HG03520 (cell line): Measurements from ENCODE around the gene EIF2B5.
A peak's percentile ranks its signal among the peaks of the same experiment; 100 is the strongest.
"Not testable (repeated sequence)": the region's sequence is repeated elsewhere in the genome, so short reads cannot be mapped to it uniquely, and the experiment has no call there.

Experiments used
- ATAC-seq: cut with Tn5 transposase; IDR thresholded peaks from one replicate; pipeline ENCODE4 v1.9.1; 2021; ENCODE audit warnings: mild to moderate bottlenecking, moderate library complexity; ENCODE audit not compliant: unreplicated experiment

The EIF2B5 gene

GRCh38 chr3:184145111-184145524, 10.0 kb downstream of the EIF2B5 start:
- no peak for ATAC-seq

GRCh38 chr3:184145751-184146270, 10.7 kb downstream of the EIF2B5 start:
- no peak for ATAC-seq

- no peak for ATAC-seq
These were observed 12.9 kb downstream of the EIF2B5 start for GRCh38 chr3:184148076-184148475.

GRCh38 chr3:184149123-184149522, 14.0 kb downstream of the EIF2B5 start:
- no peak for ATAC-seq

GRCh38 chr3:184149770-184150169, 14.6 kb downstream of the EIF2B5 start:
- ATAC-seq: not testable (repeated sequence)

GRCh38 chr3:184154885-184155643, 19.9 kb downstream of the EIF2B5 start, which contains the start of gene DVL3:
DVL3 (plus strand) TSS chr3:184155377; CDS start chr3:184155636, 259 bp downstream.
- ATAC-seq: peak; percentile 67

GRCh38 chr3:184155644-184156521, 20.7 kb downstream of the EIF2B5 start:
- ATAC-seq: peak; percentile 33

- ATAC-seq: no peak
These were observed 21.4 kb downstream of the EIF2B5 start for GRCh38 chr3:184156522-184156955.

GRCh38 chr3:184157206-184157605, 22.0 kb downstream of the EIF2B5 start:
- ATAC-seq: no peak

GRCh38 chr3:184158404-184158803, 23.2 kb downstream of the EIF2B5 start:
- ATAC-seq: no peak

- ATAC-seq: no peak
These were observed 25.3 kb downstream of the EIF2B5 start for GRCh38 chr3:184160456-184160855.

GRCh38 chr3:184162571-184163070, 27.5 kb downstream of the EIF2B5 start:
- ATAC-seq: not testable (repeated sequence)

GRCh38 chr3:184164648-184165330, 29.6 kb downstream of the EIF2B5 start:
- no peak for ATAC-seq

- no peak for ATAC-seq
These were observed 30.4 kb downstream of the EIF2B5 start for GRCh38 chr3:184165543-184165942.

GRCh38 chr3:184166671-184167070, 31.5 kb downstream of the EIF2B5 start:
- ATAC-seq: no peak

- ATAC-seq: no peak
These were observed 32.6 kb downstream of the EIF2B5 start for GRCh38 chr3:184167786-184168185.

- ATAC-seq: no peak
These were observed 33.4 kb downstream of the EIF2B5 start for GRCh38 chr3:184168363-184169120.

- no peak for ATAC-seq
These were observed 35.0 kb downstream of the EIF2B5 start for GRCh38 chr3:184169896-184170875.

GRCh38 chr3:184171562-184171961, 36.4 kb downstream of the EIF2B5 start:
- ATAC-seq: no peak
